HepG2 (cell line): ENCODE results near the gene ACBD3. TPM values are rescaled to one million over a fixed set of nuclear protein-coding genes. Genes with fewer than 3 reads are reported as not detected.

ENCODE experiments used
- ATAC-seq: fragments of 200-7000 bp; cut with Tn5 transposase; 3 replicates; pipeline ENCODE4 v1.9.1; 2020; ENCODE audit warnings: mild to moderate bottlenecking, moderate library complexity
- BruUV-seq: library from RNA; stranded (reverse); fragments of 400-500 nt; replicated peaks from 2 replicates; lab custom pipeline; 2021; lab: Mats Ljungman, UMichigan
- CTCF ChIA-PET: fragments of 300-600 bp; formaldehyde crosslinking; extraction: SDS; loops from one replicate; lab custom pipeline; 2021; ENCODE audit warnings: low total read pairs, inconsistent platforms, low intra/inter-chr PET ratio; lab: Yijun Ruan, JAX
- POLR2A ChIA-PET: fragments of 350-600 bp; sonication (Branson Sonifier 250); formaldehyde crosslinking; loops from one replicate; lab custom pipeline; 2020; ENCODE audit warnings: antibody characterized with exemption, inconsistent platforms; lab: Yijun Ruan, JAX
- DNase-seq: peaks from one replicate; pipeline ENCODE4 v3.0.0-alpha.2; 2015; ENCODE audit warnings: low spot score
- FAIRE-seq: peaks from 3 replicates; lab custom pipeline; 2011; peaks lifted over from hg19 to GRCh38; lab: Jason Lieb, UNC
- H2AFZ ChIP-seq: one replicate; pipeline ENCODE4 v1.6.1; 2011; ENCODE audit warnings: low read length, inconsistent platforms
- H3K27ac ChIP-seq: fragments of 300-600 bp; 3 replicates; pipeline ENCODE4 v1.8.0; 2011; ENCODE audit warnings: mixed run types, mild to moderate bottlenecking, mixed read lengths, low read length, inconsistent platforms; ENCODE audit not compliant: insufficient read depth; ENCODE audit errors: extremely low read length
- H3K27me3 ChIP-seq, 2 experiments: fragments of 200-600 bp in 1 of 2; 2 replicates in 1 of 2; 3 replicates in 1 of 2; pipeline versions ENCODE4 v1.6.0 to v1.8.0; 2011; ENCODE audit warnings: low read length in 2 of 2, mild to moderate bottlenecking in 2 of 2, moderate library complexity in 2 of 2, inconsistent platforms in 1 of 2; ENCODE audit not compliant: insufficient read depth in 2 of 2, control insufficient read depth in 1 of 2
- H3K36me3 ChIP-seq, 2 experiments: fragments of 200-600 bp in 1 of 2; replicated peaks in 1 of 2; 2 replicates in 1 of 2; 3 replicates in 1 of 2; pipeline versions ENCODE4 v1.5.1 to v1.8.0; 2011; ENCODE audit warnings: low read length in 2 of 2, inconsistent platforms in 1 of 2; ENCODE audit not compliant: insufficient read depth in 2 of 2, control insufficient read depth in 1 of 2
- H3K4me1 ChIP-seq: 2 replicates; pipeline ENCODE4 v1.5.1; 2012; ENCODE audit warnings: low read length, inconsistent platforms; ENCODE audit not compliant: insufficient read depth
- H3K4me2 ChIP-seq: 2 replicates; pipeline ENCODE4 v1.6.0; 2011; ENCODE audit warnings: low read depth, low read length, inconsistent platforms
- H3K4me3 ChIP-seq, 3 experiments: fragments of 200-600 bp in 1 of 3; sonication (generic), shearing (Covaris generic) in 1 of 3; replicated peaks in 1 of 3; 2 replicates each; pipeline ENCODE4 v1.5.1; 2011 to 2016; ENCODE audit warnings: low read length in 3 of 3, inconsistent platforms in 2 of 3, low read depth in 2 of 3, mild to moderate bottlenecking in 2 of 3, control low read depth in 1 of 3, mixed read lengths in 1 of 3; ENCODE audit not compliant: insufficient read depth in 1 of 3
- H3K79me2 ChIP-seq: one replicate; pipeline ENCODE4 v1.6.1; 2011; ENCODE audit warnings: low read length, inconsistent platforms; ENCODE audit not compliant: insufficient read depth
- H3K9ac ChIP-seq: 2 replicates; pipeline ENCODE4 v1.6.0; 2011; ENCODE audit warnings: mild to moderate bottlenecking, low read depth, low read length, inconsistent platforms; ENCODE audit not compliant: insufficient read depth
- H3K9me3 ChIP-seq: 2 replicates; pipeline ENCODE4 v1.5.1; 2012; ENCODE audit warnings: mild to moderate bottlenecking, low read length
- H4K20me1 ChIP-seq: 2 replicates; pipeline ENCODE4 v1.6.0; 2011; ENCODE audit warnings: inconsistent platforms, mild to moderate bottlenecking, low read length, moderate library complexity; ENCODE audit not compliant: insufficient read depth
- BHLHE40 ChIP-seq: IDR thresholded peaks from 2 replicates; pipeline ENCODE4 v1.6.1; 2011; ENCODE audit warnings: low read length, improper control_type of control experiment
- IKZF5 ChIP-seq: IDR thresholded peaks from 2 replicates; pipeline ENCODE4 v1.6.1; 2018; ENCODE audit warnings: missing genetic modification reagents, mild to moderate bottlenecking, missing compliant biosample characterization
- NPAS2 ChIP-seq: sonication (generic); formaldehyde crosslinking; IDR thresholded peaks from 2 replicates; pipeline ENCODE4 v1.8.0; 2022; ENCODE audit warnings: mild to moderate bottlenecking, missing genetic modification reagents, borderline replicate concordance
- PTBP1 ChIP-seq: fragments of 200-400 bp; formaldehyde crosslinking; IDR thresholded peaks from 2 replicates; pipeline ENCODE4 v1.6.1; 2018; ENCODE audit warnings: low read length, low read depth; ENCODE audit not compliant: poor library complexity, severe bottlenecking
- RELA ChIP-seq: sonication (generic); formaldehyde crosslinking; IDR thresholded peaks from 2 replicates; pipeline ENCODE4 v1.4.0; 2020; ENCODE audit warnings: missing genetic modification reagents
- TEAD3 ChIP-seq: optimal IDR thresholded peaks from 2 replicates; pipeline ENCODE3; 2016; ENCODE audit warnings: borderline replicate concordance
- ZBTB21 ChIP-seq: sonication (generic); formaldehyde crosslinking; IDR thresholded peaks from 2 replicates; pipeline ENCODE4 v1.4.0; 2020; ENCODE audit warnings: missing genetic modification reagents
- ZMAT5 ChIP-seq: sonication (generic); formaldehyde crosslinking; IDR thresholded peaks from 2 replicates; pipeline ENCODE4 v1.5.0; 2020; ENCODE audit warnings: mild to moderate bottlenecking, low read depth, missing genetic modification reagents, borderline replicate concordance
- ZNF24 ChIP-seq: fragments of 450-650 bp; IDR thresholded peaks from 2 replicates; pipeline ENCODE4 v1.6.1; 2017; ENCODE audit warnings: antibody characterized with exemption, mild to moderate bottlenecking
- ZNF274 ChIP-seq: sonication (generic); formaldehyde crosslinking; IDR thresholded peaks from 2 replicates; pipeline ENCODE4 v1.5.1; 2020; ENCODE audit warnings: mild to moderate bottlenecking, missing genetic modification reagents
- ZNF740 ChIP-seq: sonication (generic); formaldehyde crosslinking; IDR thresholded peaks from 2 replicates; pipeline ENCODE4 v1.4.0; 2020; ENCODE audit warnings: missing genetic modification reagents
- WGBS: methylation state at CpG from one replicate; pipeline ENCODE4 v1.1.6; 2017; ENCODE audit warnings: low lambda C conversion rate; 5-methylcytosine and 5-hydroxymethylcytosine counted together
- in situ Hi-C: cut with HindIII; loops from 2 replicates; pipeline ENCODE4 v1.10.0; 2017; ENCODE audit warnings: low pct_unique_long_range_greater_than_20kb; ENCODE audit not compliant: extremely low pct_ligation_motif_present
- intact Hi-C: fragments of 100-400 bp; cut with micrococcal nuclease; formaldehyde crosslinking; loops from one replicate; pipeline ENCODE4 v1.10.0; 2022; ENCODE audit not compliant: unreplicated experiment
- polyA plus RNA-seq, 8 experiments: library from polyadenylated mRNA; depleted of rRNA in 3 of 8; stranded (reverse) in 7 of 8; unstranded in 1 of 8; fragments of >200 nt; fragmentation: Illumina TruSeq in 4 of 8; extraction: Trizol in 4 of 8; gene quantifications; 2 replicates each; pipeline versions ENCODE4 v1.2.1 to v1.2.3, GENCODE V29; 2011 to 2016; ENCODE audit warnings: low read depth in 4 of 8, missing spikeins in 1 of 8, mixed read lengths in 1 of 8; ENCODE audit not compliant: insufficient read depth in 1 of 8
- total RNA-seq, 5 experiments: library from RNA; depleted of rRNA; stranded (reverse); fragments of >200 nt; fragmentation: Illumina TruSeq; extraction: Trizol; gene quantifications; 2 replicates each; pipeline ENCODE4 v1.2.3, GENCODE V29; 2016; ENCODE audit warnings: low read depth in 1 of 5

The ACBD3 gene
- total and polyA plus RNA-seq, 2 of the 13 experiments (the other 11 are each of a cell fraction or from before 2014, with no cell fraction given), result 24.3 to 39.3 TPM

DNA sequence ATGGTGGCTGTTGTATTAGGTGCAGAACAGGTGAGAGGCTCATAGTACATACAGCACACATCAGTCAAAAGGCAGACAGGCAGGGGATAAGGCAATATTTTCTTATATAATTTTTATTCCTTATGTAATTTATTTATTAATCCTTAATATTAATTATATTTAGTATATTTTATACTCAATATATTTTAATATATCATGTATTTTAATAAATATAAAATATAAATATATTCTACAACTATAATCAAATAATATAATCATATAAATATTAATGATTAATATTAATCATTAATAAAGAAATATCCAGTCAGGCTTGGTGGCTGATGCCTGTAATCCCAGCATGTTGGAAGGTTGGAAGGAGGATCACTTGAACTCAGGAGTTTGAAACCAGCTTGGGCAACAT, 17.7 kb upstream of the ACBD3 start:
- ATAC-seq (no peak), DNase-seq (no peak), FAIRE-seq (no peak)
- peaks cover 0 to 21% of the 10 kb centered on the region in 2 experiments; a peak in 2 of 5 replicates for H3K27me3 ChIP-seq
- no peak overlapping the region for H3K9ac ChIP-seq
- no peaks in the 10 kb centered on the region for H3K79me2 ChIP-seq
- BruUV-seq, result no TSS peak
- no peak overlapping the region for H2AFZ ChIP-seq
- peaks cover 21% of the 10 kb centered on the region for H3K4me1 ChIP-seq
- POLR2A ChIA-PET, result no interaction called here
- intact Hi-C loops, result loop anchor here (5.0 kb wide), 1 partner anchor 128 kb away; no protein-coding TSS in a partner anchor
- no peak overlapping the region for H3K27ac ChIP-seq
- in situ Hi-C loops, result no loop called here
- TF ChIP-seq PTBP1 (no peak), ZNF274 (CRISPR knock-in tag) (no peak), ZNF24 (no peak), BHLHE40 (no peak), ZBTB21 (no peak)
- H3K4me2 ChIP-seq, result no peak overlapping the region
- H3K9me3 ChIP-seq, result no peaks in the 10 kb centered on the region
- H3K4me3 ChIP-seq, result no peak overlapping the region
- no peaks in the 10 kb centered on the region for H4K20me1 ChIP-seq
- H3K36me3 ChIP-seq, result no peaks in the 10 kb centered on the region
- CTCF ChIA-PET, result no interaction called here

GRCh38 chr1:226203655-226204054, 17.1 kb upstream of the ACBD3 start:
- Histone ChIP-seq H3K4me3 (no peak overlapping the region), H3K27ac (no peak overlapping the region), H3K9me3 (no peaks in the 10 kb centered on the region), H3K4me1 (peaks cover 15% of the 10 kb centered on the region), H3K27me3 (peaks cover 0 to 16% of the 10 kb centered on the region in 2 experiments; a peak in 2 of 5 replicates), H4K20me1 (no peaks in the 10 kb centered on the region), H3K79me2 (no peaks in the 10 kb centered on the region), H3K4me2 (no peak overlapping the region), H3K36me3 (no peaks in the 10 kb centered on the region), H3K9ac (no peak overlapping the region), H2AFZ (no peak overlapping the region)
- WGBS, result 2% methylated on average over 4 of the region's 4 CpGs
- ChIA-PET POLR2A (no interaction called here), CTCF (no interaction called here)
- intact Hi-C loops, result loop anchor here (5.0 kb wide), 1 partner anchor 129 kb away; no protein-coding TSS in a partner anchor
- ATAC-seq (peak; percentile 34), FAIRE-seq (no peak), DNase-seq (no peak)
- in situ Hi-C loops, result no loop called here
- TF ChIP-seq NPAS2 (no peak), IKZF5 (CRISPR knock-in tag) (no peak), ZNF740 (CRISPR knock-in tag) (no peak), TEAD3 (CRISPR knock-in tag) (no peak), RELA (no peak), ZMAT5 (CRISPR knock-in tag) (no peak)
- no TSS peak for BruUV-seq
